ENCODE results near the gene MED13L.

The MED13L gene

DNA sequence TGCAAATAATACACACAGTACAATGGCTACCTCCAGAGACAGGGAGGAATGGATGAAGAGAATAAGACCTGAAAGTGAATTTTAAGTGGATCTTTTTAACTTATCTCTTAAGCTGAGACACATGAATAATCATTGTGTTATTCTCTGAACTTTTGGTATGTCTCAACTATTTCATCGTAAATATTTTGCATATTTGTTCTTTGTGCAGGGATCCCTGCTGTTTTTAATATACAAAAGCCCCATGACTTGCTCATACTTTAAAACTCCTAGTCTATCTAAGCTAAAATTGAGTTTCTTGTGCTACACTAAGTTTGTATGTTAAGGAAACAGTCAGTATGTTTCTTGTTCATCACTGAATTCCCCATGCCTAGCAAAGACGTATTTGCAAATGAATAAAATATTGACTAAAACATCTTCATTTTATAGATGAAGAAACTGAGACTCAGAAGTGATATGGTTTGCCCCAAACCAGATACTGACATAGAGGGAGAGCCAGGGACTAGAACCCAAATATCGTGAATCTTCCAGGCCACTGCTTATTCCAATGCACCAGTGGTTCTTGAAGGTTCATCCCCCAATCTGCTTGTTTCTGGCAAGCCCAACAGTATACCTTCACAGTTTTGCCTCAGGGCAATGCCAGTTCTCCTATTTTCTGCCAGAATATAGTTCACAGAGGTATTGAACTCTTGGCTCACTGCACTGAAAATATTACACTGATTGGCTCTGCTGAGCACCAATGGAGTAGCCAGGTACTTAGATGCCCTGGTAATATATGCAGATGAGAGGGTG lies 356.9 kb downstream of the MED13L start:
- DNase-seq (ENCODE audit: low read depth in 2 of 3, low spot score in 1 of 3), result no peak

GRCh38 chr12:115918763-115919162 lies 358.7 kb downstream of the MED13L start:
- DNase-seq (ENCODE audit: low read depth in 2 of 3, low spot score in 1 of 3), result no peak

GRCh38 chr12:115916910-115917668 lies 360.4 kb downstream of the MED13L start:
- peak; percentile 46 to 78 (median 51) for DNase-seq (ENCODE audit: low read depth in 2 of 3, low spot score in 1 of 3)

GRCh38 chr12:115914122-115914521 lies 363.4 kb downstream of the MED13L start:
- no peak for DNase-seq (ENCODE audit: low read depth in 2 of 3, low spot score in 1 of 3)

DNA sequence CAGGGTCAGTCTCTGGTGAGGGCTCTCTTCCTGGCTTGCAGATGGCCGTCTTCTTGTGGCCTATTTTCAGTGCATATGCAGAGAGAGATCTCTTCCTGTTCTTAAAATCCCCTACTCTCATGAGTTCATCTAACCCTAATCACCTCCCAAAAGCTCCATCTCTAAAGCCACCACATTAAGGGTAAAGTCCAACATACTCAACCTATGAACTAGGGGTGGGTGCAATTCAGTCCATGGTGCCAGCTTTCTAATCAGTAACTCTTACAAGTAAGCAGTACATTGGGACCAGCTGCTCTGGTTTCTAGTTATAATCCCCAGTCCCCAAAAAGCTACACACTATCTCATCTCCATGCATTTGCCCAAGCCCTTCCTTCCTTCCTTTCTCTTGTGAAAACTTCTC lies 365.1 kb downstream of the MED13L start:
- DNase-seq (ENCODE audit: low read depth in 2 of 3, low spot score in 1 of 3), result no peak

DNA sequence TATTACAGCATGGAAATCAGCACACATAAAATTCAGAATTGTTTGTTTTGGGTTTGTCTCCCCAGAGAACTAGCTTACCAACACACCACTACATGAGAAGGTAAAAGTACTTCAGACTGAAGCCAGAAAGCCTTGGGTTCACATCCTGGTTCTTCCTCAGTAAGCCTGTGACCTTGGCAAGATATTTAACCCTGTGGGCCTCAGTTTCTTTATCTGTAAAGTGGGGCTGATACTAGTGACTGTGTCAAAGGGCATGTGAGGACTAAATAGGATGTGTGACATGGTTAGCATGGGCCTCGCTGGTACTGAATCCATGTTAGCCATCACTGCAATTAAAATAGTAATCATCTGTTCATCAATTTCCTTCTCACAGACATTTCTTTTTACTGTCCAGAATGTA lies 366.1 kb downstream of the MED13L start:
- DNase-seq (ENCODE audit: low read depth in 2 of 3, low spot score in 1 of 3), result no peak

- no peak for DNase-seq (ENCODE audit: low read depth in 2 of 3, low spot score in 1 of 3)
Measured at GRCh38 chr12:115910057-115910456, 367.4 kb downstream of the MED13L start.

Data from stimulated activated CD4-positive, alpha-beta T cell treated with anti-CD3 and anti-CD28 coated beads, Interleukin-12 subunit alpha, Interleukin-12 subunit beta, amount 100 ng/mL, for 48 hours (primary cell).